GM21717 (cell line): ENCODE results near the gene ABCD4.

Source experiments
- ATAC-seq: cut with Tn5 transposase; IDR thresholded peaks from one replicate; pipeline ENCODE4 v1.9.1; 2021; ENCODE audit warnings: mild to moderate bottlenecking, moderate library complexity; ENCODE audit not compliant: unreplicated experiment

The ABCD4 gene

DNA sequence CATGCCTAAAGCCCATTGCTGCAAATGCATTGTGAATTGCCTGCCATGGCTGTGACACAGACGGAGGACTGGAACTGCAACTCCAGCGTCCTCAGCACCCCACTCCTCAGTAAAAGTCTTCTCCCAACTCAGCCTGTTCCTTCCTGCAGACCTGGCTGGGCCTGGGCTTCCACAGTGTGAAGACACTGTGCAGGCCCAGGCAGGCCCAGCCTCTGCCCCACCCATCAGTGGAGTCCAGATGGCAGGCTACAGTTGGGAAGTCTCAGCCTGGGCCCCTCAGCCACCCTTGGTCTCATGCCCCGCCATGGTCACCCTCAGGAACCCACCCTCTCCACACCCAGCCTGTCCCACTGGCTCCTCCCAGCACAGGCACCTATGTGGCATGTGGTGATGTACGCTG lies 41.4 kb downstream of the ABCD4 start:
- no peak for ATAC-seq

DNA sequence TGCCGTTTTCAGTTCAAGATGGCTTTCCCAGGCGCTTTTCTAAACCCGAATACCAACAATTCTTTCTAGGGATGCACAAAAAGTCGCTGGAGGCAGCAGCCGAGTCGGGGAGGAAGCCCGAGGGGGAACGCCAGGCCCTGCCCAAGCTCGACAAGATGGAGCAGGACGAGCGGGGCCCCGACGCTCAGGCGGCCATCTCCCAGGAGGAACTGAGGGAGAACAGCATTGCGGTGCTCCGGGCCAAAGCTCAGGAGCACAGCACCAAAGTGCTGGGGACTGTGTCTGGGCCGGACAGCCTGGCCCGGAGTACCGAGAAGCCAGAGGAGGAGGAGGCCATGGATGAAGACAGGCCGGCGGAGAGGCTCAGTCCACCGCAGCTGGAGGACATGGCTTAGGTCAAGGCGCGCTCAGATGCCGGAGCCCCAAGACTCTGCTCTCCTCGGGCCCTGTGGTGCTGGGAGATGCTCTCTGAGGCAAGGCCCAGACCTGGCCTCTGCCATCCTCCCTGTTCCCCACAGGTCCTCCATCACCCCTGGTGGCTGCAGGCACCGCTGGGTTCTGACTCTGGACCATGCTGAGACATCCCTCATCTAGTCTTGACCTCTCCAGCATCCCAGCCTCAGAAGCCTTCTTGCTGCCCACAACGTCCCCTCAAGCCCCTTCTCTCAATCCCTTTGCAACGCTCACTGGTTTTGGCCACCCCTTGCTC lies 42.1 kb downstream of the ABCD4 start:
- ATAC-seq = no peak

DNA sequence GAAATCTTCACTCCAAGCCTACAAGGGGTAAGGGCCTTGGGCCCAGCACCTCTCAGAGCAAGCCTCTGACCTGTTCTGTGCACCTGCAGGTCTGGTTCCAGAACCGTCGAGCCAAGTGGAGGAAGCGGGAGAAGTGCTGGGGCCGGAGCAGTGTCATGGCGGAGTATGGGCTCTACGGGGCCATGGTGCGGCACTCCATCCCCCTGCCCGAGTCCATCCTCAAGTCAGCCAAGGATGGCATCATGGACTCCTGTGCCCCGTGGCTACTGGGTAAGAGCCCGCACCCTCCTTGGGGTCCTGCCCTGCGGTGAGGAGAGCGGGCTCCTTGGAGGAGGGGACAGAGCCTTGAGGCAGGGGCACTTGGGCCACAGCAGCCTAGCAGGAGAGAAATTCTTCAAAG lies 43.2 kb downstream of the ABCD4 start:
- ATAC-seq = no peak

DNA sequence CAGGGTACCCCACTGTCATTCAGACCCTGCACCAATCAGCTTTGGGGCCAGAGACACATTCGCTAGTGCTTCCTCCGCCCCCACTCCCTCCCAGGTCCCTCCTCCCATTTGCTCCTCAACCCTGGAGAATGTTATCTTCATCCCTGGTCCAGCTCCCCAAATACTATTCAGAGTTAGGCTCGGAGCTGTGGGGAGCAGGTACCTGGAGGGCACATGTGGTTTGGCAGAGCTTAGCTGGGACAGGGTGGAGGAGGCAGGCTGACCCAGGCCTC lies 44.0 kb downstream of the ABCD4 start:
- ATAC-seq = no peak

DNA sequence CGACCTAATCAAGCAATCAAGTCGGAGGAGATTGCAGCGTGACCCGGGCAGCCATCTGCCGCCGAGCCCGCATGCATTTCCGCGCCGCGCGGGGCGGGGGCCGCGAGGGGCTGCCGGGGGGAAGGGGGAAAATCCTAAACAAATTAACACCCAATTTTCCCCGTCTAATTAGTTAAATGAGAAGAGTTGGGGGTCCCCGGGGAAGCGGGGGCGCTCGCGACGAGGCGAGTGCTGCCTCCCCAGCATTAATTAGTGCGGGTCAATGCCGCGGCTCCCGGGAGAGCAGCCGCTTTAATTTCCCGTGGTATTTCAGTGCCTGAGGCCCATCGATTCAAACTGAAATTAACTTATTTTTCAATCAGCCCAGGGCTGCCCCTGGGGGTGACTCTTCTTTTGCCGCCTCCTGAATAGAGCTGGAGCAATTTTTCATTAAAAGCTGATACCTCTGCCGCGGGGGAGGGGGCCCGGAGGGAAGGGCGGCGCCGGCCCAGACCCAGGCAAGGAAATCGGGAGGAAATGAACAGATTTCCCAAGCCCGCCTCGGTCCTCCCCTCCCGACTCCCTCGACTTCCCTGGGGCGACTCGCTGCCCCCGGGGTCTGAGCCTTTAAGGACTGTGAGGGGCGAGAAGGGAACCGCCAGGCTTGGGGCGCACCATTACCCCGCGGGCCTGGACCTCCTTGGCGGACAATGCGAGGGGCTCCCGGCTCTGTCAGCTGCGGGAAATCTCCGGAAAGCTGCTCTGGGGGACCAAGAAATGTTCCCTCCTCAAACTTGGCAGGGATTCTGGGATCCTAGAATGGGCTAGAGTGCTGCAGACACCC lies 44.6 kb downstream of the ABCD4 start:
- no peak for ATAC-seq

DNA sequence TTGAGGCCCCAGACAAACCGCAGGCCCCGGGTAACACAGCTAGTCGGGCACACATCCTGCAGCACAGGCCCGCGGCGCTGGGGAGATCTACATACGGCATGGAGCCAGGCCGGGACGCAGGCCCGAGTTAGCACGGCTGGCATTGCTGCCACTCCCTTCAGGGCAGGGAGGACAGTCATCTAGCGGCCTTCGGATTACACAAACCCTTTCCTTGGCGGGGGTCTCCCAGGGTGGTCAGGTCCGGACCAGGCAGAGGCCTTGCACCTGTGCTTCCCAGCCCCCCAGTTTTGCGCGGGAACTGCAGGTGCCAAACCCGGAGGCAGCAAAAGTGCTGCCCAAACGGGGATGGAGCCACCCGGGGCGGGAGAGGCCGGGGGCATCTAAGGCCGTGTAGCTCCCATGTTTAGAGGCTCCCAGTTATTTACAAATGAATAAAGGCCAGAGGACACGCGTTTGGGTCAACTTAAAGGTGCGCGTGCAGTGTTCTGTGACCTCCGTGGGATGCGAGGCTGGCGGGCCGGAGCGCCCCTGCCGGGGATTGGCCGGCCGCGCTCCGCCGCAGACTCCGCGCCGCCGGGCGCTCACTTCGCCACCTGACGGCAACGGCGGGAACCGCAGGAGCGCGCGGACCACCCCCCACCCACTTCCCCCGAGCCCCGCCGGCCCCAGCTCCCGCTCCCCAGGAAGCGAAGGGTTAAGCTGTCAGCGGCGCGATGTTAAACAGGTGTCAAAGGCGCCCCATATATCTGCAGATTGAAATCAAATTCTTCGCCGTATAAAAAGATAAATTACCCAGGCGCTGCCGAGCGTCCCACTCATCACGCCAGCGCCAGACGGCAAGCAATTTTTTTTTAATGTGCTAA lies 45.4 kb downstream of the ABCD4 start:
- ATAC-seq = no peak

DNA sequence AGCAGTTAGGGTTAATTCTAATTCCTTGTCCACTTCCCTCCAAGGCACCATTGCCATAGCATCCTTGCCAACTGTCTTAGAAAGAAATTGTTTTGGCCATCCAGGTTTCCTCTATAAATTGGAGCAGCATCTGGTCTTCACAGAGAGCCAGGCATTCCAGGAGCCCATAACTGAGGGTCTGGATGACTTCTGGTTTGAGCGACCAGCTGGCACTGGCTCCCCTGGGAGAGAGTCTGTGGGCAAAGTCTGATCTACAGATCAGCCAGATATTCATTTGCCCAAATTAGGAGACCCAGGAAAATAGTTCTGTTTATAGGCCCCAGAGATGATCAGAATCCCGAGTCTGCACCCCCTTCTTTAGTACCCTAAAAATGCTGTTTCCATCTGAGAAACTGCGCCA lies 47.5 kb downstream of the ABCD4 start:
- no peak for ATAC-seq

DNA sequence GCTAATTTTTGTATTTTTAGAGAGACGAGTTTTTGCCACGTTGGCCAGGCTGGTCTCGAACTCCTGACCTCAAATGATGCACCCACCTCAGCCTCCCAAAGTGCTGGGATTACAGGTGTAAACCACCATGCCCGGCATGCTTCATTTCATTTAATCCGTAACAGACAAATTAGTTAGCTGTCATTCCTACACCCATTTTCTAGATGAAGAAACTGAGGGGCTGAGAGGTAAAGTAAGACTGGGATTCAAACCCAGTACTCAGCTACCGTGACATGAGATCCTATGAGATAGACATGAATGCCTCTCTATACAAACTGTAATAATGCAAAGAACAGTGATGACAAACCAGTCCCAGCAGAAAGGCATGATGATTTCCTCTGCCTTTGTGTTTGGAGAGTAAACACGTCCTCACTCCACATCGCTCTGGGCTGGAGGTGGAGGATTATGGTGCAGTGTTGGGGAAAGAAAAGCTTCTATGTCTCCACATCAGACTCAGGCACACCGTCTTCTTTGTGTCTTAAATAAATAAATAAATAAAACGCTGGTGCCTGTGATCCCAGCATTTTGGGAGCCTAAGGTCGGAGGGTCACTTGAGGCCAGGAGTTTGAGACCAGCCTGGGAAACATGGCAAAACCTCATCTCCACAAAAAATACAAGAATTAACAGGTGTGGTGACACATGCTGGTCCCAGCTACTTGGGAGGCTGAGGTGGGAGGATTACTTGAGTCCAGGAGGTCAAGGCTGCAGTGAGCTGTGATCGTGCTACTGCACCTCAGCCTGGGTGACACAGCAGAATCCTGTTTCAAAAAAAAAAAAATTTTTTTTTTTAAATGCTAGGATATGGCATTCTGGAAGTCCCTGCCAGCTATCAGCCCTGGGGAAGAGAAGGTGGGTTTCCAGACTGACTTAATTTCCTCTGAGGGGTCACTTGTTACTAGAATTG lies 53.0 kb downstream of the ABCD4 start:
- no peak for ATAC-seq

DNA sequence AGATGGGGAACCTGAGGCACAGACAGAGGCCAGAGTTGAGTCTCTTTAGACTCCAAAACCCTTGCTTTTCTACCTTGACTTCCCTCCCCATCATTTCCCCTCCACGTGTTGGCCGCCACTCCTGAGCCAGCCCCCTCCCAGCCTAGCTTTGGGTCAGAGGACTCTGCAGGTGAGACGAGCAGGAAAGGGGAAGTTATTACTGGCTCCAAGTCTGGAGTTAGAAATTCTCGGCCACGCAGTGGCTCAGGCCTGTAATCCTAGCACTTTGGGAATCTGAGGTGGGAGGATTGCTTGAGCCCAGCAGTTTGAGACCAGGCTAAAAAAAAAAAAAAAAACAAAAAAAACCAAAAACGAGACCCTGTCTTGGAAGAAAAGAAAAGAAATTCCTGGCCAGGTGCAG lies 54.7 kb downstream of the ABCD4 start:
- no peak for ATAC-seq

DNA sequence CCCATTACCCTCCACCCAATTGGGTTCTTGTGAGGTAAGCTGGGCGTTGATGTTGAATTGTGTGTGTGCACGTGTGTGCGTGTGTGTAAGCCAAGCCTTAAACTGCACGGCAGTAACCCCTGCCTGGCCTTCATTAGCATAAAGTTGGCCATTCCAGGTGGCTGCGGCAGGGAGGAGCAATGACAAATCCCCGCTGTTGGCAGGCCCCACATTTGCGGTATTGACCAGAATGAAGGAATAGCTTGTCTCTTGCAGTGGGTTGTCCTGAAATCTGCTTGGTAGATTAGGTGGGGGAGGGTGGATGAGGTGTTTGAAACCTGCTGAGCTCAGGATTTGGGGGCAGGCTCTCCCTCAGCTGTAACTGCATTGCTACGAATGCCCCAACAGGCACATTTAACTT lies 56.2 kb downstream of the ABCD4 start:
- no peak for ATAC-seq

DNA sequence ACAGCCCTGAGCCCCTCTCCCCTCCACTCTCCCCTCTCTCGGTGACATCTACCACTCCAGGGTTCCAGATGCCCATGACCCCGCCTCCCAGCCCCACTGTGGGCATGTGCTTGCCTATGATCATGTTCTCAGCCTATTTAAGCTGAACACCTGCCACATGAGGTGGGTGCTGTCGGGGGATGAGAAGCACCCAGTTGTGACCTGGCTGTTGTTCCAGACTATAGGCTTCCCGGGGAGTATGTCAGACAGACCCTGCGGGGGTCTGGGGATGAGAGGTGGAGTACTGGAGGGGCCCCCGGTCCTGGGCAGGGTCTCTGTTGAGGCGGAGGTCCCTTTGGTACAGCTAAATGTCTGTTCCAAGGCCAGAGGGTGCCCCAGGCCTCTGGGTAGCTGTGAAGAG lies 57.4 kb downstream of the ABCD4 start:
- ATAC-seq = no peak

DNA sequence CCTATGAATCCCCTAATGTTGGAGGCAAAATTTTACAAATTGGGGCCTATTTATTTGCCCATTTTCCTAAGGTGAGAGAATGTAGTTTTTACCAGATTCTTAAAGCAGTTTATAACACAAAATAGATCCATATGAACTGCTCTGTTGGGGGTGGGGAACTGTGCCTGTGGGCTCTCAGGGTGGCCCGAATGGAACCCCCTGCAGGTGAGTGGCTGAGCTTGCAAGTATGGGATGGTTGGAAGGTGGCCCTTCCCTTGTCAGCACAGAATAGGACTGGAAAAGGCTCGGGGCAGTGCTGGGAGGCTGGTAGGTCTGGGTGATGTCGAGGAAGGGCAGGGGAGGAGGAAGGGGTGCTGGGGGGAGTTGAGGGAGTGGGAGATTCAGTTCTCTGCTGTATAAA lies 58.6 kb downstream of the ABCD4 start:
- no peak for ATAC-seq

DNA sequence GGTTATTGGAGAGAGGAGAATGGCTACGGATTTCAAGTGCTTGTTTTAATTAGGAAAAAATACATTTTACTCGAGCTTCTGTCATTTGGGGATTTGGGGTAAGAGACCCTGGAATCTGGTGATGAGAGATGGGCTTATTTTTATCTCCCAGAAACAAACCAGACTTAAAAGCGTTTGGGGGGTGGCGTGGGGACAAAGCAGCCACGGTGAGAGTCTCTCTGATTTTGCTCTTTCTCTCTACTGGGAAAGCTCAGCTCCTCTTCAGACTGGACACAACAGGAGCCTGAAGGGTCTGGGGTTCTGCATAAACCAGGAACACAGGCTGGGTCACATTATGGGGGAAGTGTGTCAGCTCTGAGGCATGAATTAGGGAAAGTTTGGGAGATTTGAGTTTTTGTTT lies 59.7 kb downstream of the ABCD4 start:
- ATAC-seq = no peak

DNA sequence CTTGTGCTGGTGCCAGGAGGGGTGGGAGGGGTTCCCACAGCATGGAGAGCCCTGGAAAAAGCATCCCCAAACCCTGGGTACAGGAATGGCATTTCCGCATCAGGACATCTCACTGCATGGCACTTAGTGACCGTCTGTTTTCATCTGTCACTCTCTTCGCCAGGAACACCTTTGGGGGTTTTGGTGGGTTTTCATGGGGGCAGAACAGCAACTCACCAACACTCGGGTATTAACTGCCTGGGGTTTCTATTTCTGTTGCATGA lies 60.0 kb downstream of the ABCD4 start:
- ATAC-seq = no peak

DNA sequence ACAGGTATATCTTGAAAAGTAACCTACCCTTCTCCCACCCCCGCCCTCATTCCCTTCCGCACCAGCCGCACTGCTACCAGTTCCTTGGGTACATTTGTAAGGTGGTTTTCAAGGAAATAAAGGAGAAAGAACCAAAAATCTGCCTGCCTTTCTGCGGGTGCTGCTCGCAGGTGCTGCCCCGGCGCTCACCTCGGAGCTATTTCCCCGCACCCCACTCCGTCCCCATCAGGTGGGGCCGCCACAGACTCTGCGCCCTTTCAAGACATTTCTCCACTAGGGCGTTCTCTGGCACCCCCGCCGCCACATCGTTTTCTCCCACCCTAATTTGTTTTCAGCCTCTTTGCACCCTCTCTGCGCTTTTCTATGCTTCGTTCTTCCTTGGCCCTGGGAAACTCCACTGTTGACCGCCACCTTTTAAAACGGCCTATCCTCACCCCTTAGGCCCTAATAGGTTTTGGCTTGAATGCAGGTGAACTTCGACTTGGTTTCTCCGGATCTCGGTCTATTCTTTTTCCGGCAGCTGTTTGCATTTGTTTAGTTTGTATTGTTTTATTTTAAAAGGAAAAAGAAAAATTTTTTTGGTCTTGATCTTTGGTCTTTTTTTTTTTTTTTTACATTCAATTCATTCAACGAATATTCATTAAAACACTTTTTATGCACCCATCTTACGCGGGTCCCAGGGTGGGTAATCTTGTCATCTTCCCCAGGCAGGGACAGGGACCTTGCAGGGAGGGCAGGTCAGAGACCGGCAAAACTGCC lies 60.5 kb downstream of the ABCD4 start:
- ATAC-seq = no peak

DNA sequence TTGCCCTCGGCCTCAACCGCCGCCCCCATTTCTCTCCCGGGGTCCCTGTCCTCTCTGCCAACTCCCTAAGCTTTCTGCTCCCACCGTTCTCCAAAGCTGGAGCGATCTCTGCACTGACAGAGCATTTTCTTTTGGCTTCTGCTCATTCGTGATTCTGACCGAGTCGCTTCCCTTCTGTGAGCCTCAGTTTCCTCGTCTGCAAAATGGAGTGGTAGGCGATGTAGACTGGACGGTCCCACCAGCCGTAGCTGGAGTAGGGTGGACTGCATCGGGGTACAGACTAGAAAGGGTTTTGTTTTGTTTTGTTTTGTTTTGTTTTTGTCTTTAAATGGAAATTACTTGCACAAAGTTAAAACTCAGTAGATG lies 61.1 kb downstream of the ABCD4 start:
- no peak for ATAC-seq

DNA sequence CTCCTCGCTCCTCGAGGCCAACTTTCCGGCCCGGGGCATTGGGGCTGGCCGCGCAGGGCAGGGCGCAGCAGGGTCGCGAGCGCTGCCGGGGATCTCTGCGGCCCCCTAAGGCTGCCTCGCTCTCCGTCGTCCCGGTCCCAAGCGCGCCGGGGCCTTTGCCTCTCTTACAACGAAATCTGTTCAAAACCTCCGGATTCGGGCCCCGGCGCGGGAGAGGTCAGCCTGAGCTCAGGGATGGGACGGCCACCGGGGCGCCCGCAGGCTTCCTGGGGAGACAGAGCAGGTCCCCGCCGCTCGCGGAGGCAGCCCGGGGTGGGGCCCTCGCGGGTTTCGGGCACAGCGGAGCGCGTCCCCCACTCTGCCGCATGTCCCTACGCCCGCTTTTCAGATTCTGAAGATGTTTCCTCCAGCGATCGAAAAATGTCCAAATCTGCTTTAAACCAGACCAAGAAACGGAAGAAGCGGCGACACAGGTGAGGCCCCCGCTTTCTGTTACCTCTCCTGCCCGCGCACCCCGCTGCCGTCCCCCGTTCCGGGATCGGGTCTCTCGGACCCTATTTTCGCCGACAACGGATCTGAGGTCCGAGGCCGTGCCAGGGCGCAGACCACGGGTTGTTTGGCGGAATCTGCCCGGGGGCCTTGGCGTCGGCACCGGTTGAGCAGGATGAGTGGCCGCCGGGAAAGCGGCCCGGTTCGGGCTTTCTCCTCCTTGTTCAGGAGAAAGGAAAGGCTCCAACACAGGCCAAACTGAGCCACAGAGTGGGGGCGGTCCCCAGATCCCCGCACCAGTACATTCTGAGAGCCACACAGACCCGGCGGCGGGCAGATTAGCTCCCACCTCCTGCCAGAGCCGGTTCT lies 61.7 kb downstream of the ABCD4 start:
- no peak for ATAC-seq

DNA sequence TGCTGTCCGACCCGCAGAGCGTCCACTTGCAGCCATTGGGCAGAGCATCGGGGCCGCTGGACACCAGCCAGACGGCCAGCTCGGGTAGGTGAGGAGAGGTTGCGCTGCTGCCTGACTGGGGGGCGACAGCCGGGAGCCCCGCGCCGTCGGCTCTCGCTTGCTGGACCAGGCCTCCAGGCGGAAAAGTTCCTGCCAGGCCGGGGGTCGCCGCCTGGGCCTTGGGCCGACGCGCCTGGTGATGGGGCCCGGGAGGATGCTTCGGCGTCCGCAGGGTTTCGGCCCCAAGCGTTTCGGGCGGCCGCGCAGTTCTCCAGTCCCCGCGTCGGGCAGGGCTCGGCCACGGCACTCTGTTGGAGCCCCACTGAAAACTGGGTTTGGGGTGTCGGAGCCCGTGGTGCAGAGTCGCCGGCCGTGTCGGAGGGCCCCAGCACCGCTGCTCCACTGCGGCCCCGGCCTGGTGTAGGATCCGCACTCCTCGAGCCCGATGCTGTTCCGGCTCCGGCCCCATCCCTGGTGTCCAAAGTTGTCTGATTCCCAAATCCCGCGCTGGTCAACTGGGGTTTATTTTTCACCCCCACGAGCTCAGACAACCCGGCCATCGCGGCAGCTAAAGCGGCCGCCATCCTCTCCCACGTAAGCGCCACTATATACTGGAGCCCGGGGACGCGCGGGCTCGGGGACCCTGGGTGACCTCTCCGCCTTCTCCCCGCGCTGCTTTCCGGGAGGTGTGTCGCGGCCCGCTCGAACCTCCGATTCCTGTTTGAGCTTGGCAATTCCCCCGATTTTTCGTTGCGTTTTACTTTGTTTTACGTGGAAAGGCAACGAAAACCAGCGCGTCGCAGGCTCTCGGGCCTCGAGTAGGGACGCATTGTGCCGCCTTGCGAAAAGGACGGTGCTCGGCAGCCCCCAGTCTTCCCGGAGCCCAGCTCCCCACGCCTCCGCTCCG lies 62.6 kb downstream of the ABCD4 start:
- no peak for ATAC-seq
